GM18502 (cell line): ENCODE data around the gene CD207.

Experiments
- ATAC-seq: cut with Tn5 transposase; IDR thresholded peaks from one replicate; pipeline ENCODE4 v1.9.1; 2021; ENCODE audit warnings: mild to moderate bottlenecking; ENCODE audit not compliant: unreplicated experiment, poor library complexity

Gene CD207

GRCh38 chr2:70797506-70797905 lies 38.1 kb downstream of the CD207 start:
- ATAC-seq = no peak

DNA sequence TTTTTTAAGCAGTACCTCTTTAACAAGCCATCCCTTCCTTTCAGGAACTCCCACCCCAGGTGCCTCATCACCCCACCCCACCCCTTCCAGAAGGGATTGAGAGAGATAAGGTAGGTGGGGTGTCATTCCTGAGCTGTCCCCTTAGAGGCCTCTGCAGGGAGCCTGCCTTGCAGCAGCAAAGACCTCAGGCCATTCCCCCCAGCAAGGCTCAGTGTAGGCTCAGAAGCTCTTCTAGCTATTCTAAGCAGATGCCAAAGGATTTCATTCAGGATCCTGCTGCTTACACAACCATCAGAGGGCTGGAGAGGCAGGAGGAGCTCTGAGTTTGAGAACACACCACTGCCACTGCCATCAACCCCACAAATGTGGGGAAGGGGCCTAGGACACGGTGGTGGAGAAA lies 39.4 kb downstream of the CD207 start:
- no peak for ATAC-seq

GRCh38 chr2:70795164-70795995 lies 40.2 kb downstream of the CD207 start:
- no peak for ATAC-seq

- ATAC-seq = no peak
Observed at GRCh38 chr2:70793450-70793849, 42.2 kb downstream of the CD207 start.

- ATAC-seq = no peak
Observed at GRCh38 chr2:70790136-70790828, 45.3 kb downstream of the CD207 start, which contains the start of gene FIGLA. FIGLA (minus strand) TSS chr2:70790643; CDS start chr2:70790638, 5 bp downstream.

GRCh38 chr2:70789304-70790135 lies 46.1 kb downstream of the CD207 start:
- no peak for ATAC-seq

- ATAC-seq = no peak
Observed at GRCh38 chr2:70785137-70785911, 50.3 kb downstream of the CD207 start.

DNA sequence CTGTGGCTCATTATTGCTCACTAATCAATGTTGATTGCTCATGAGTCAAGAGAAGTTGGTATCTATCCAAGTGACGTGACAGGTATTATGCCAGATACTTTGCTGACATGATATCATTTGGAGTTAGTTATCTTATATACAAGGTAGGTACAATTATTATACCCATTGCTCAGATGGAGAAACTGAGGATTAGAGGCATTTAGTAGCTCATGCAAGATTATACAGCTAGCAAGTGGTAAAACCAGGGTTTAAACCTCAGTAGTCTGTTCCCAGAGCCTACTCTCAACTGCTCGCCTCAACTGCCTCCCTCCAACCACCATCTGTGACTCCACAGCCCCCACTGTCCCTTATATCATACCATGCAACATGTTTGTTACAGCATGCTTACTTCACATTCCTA lies 51.3 kb downstream of the CD207 start:
- no peak for ATAC-seq
